H1 (cell line): Measurements from ENCODE around the gene AKIRIN1. TPM values are rescaled to one million over a fixed set of nuclear protein-coding genes. Genes with fewer than 3 reads are reported as not detected.

ENCODE experiments used
- ASH2L ChIP-seq: fragments of 200-600, 300-600 bp; sonication (generic); IDR thresholded peaks from one replicate; pipeline ENCODE4 v1.7.1; 2017; ENCODE audit warnings: low read length
- CBX8 ChIP-seq: fragments of 300-800, 300-1000 bp; sonication (generic); IDR thresholded peaks from 2 replicates; pipeline ENCODE4 v1.7.1; 2016; ENCODE audit warnings: low read depth, low read length, borderline replicate concordance
- E2F6 ChIP-seq: IDR thresholded peaks from 2 replicates; pipeline ENCODE4 v1.6.1; 2012; ENCODE audit warnings: inconsistent platforms
- PHF8 ChIP-seq: fragments of 200-600 bp; sonication (generic); conservative IDR thresholded peaks from 2 replicates; pipeline ENCODE4 v1.7.1; 2012; ENCODE audit warnings: low read depth, mild to moderate bottlenecking, inconsistent platforms, low read length, moderate library complexity
- POLR2A ChIP-seq, 2 experiments: IDR thresholded peaks; 1 replicate in 1 of 2; 2 replicates in 1 of 2; pipeline ENCODE4 v1.6.1; 2011; ENCODE audit warnings: low read depth in 2 of 2, low read length in 2 of 2, mild to moderate bottlenecking in 2 of 2; ENCODE audit errors: control extremely low read depth in 1 of 2
- SAP30 ChIP-seq: fragments of 300-600 bp; sonication (generic); IDR thresholded peaks from 2 replicates; pipeline ENCODE4 v1.7.1; 2012; ENCODE audit warnings: low read length, moderate library complexity, mild to moderate bottlenecking, inconsistent platforms; ENCODE audit not compliant: insufficient read depth, insufficient replicate concordance
- SP1 ChIP-seq: IDR thresholded peaks from 2 replicates; pipeline ENCODE4 v1.6.1; 2011; ENCODE audit warnings: low read depth, low read length
- SP4 ChIP-seq: IDR thresholded peaks from 2 replicates; pipeline ENCODE4 v1.6.1; 2012; ENCODE audit warnings: low read length, inconsistent platforms
- TEAD4 ChIP-seq: IDR thresholded peaks from 2 replicates; pipeline ENCODE4 v1.6.1; 2012; ENCODE audit warnings: low read depth, low read length, inconsistent platforms, mixed read lengths
- polyA plus RNA-seq, 7 experiments: library from polyadenylated mRNA; depleted of rRNA in 3 of 7; stranded (reverse) in 5 of 7; unstranded in 2 of 7; fragments of >200 nt in 5 of 7; fragments of 200-250 nt in 2 of 7; gene quantifications; 1 replicate in 5 of 7; 2 replicates in 1 of 7; 4 replicates in 1 of 7; pipeline versions ENCODE4 v1.2.1 to v1.2.3, GENCODE V29; 2011 to 2013; ENCODE audit warnings: missing spikeins in 2 of 7, mixed read lengths in 2 of 7
- total RNA-seq: library from RNA; stranded (reverse); fragmentation: NEBNext Ultra II Directional; extraction: Animal tissue kit (Norgen Biotek cat#: 25700); gene quantifications from 2 replicates; pipeline ENCODE4 v1.2.1, GENCODE V29; 2021
- TF ChIP-seq, protein P1 (sequence below): fragments of 300-600 bp; sonication (generic); IDR thresholded peaks from 2 replicates; pipeline ENCODE4 v1.7.1; 2012; ENCODE audit warnings: low read length, moderate library complexity, mild to moderate bottlenecking, inconsistent platforms; ENCODE audit not compliant: insufficient replicate concordance

AKIRIN1 gene
- total and polyA plus RNA-seq, 2 of the 8 experiments (the other 6 are each of a cell fraction or from before 2014, with no cell fraction given): 148 to 236 TPM

- TF ChIP-seq, protein P1, sequence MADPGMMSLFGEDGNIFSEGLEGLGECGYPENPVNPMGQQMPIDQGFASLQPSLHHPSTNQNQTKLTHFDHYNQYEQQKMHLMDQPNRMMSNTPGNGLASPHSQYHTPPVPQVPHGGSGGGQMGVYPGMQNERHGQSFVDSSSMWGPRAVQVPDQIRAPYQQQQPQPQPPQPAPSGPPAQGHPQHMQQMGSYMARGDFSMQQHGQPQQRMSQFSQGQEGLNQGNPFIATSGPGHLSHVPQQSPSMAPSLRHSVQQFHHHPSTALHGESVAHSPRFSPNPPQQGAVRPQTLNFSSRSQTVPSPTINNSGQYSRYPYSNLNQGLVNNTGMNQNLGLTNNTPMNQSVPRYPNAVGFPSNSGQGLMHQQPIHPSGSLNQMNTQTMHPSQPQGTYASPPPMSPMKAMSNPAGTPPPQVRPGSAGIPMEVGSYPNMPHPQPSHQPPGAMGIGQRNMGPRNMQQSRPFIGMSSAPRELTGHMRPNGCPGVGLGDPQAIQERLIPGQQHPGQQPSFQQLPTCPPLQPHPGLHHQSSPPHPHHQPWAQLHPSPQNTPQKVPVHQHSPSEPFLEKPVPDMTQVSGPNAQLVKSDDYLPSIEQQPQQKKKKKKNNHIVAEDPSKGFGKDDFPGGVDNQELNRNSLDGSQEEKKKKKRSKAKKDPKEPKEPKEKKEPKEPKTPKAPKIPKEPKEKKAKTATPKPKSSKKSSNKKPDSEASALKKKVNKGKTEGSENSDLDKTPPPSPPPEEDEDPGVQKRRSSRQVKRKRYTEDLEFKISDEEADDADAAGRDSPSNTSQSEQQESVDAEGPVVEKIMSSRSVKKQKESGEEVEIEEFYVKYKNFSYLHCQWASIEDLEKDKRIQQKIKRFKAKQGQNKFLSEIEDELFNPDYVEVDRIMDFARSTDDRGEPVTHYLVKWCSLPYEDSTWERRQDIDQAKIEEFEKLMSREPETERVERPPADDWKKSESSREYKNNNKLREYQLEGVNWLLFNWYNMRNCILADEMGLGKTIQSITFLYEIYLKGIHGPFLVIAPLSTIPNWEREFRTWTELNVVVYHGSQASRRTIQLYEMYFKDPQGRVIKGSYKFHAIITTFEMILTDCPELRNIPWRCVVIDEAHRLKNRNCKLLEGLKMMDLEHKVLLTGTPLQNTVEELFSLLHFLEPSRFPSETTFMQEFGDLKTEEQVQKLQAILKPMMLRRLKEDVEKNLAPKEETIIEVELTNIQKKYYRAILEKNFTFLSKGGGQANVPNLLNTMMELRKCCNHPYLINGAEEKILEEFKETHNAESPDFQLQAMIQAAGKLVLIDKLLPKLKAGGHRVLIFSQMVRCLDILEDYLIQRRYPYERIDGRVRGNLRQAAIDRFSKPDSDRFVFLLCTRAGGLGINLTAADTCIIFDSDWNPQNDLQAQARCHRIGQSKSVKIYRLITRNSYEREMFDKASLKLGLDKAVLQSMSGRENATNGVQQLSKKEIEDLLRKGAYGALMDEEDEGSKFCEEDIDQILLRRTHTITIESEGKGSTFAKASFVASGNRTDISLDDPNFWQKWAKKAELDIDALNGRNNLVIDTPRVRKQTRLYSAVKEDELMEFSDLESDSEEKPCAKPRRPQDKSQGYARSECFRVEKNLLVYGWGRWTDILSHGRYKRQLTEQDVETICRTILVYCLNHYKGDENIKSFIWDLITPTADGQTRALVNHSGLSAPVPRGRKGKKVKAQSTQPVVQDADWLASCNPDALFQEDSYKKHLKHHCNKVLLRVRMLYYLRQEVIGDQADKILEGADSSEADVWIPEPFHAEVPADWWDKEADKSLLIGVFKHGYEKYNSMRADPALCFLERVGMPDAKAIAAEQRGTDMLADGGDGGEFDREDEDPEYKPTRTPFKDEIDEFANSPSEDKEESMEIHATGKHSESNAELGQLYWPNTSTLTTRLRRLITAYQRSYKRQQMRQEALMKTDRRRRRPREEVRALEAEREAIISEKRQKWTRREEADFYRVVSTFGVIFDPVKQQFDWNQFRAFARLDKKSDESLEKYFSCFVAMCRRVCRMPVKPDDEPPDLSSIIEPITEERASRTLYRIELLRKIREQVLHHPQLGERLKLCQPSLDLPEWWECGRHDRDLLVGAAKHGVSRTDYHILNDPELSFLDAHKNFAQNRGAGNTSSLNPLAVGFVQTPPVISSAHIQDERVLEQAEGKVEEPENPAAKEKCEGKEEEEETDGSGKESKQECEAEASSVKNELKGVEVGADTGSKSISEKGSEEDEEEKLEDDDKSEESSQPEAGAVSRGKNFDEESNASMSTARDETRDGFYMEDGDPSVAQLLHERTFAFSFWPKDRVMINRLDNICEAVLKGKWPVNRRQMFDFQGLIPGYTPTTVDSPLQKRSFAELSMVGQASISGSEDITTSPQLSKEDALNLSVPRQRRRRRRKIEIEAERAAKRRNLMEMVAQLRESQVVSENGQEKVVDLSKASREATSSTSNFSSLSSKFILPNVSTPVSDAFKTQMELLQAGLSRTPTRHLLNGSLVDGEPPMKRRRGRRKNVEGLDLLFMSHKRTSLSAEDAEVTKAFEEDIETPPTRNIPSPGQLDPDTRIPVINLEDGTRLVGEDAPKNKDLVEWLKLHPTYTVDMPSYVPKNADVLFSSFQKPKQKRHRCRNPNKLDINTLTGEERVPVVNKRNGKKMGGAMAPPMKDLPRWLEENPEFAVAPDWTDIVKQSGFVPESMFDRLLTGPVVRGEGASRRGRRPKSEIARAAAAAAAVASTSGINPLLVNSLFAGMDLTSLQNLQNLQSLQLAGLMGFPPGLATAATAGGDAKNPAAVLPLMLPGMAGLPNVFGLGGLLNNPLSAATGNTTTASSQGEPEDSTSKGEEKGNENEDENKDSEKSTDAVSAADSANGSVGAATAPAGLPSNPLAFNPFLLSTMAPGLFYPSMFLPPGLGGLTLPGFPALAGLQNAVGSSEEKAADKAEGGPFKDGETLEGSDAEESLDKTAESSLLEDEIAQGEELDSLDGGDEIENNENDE: no peak
- TF ChIP-seq SP4 (no peak), POLR2A (IDR thresholded peaks at IDR 0.05; ENCODE audit: control extremely low read depth in 1 of 2, low read depth in 2 of 2, low read length in 2 of 2) (peak in 1 of 2 experiments; percentile 50; a peak in 1 of 3 replicates), TEAD4 (no peak), PHF8 (no peak), E2F6 (no peak), ASH2L (no peak), SAP30 (peak; percentile 54), CBX8 (no peak), SP1 (no peak)
These were observed 1.5 kb downstream of the AKIRIN1 start (continued) for GRCh38 chr1:38992412-38993111.
